BJ (cell line): ENCODE measurements around the gene PAEP. TPM values are rescaled to one million over a fixed set of nuclear protein-coding genes. Genes with fewer than 3 reads are reported as not detected.

Experiments
- CTCF ChIA-PET: fragments of 350-600 bp; formaldehyde crosslinking; extraction: SDS; loops from one replicate; lab custom pipeline; 2021; ENCODE audit warnings: antibody characterized with exemption, inconsistent platforms; lab: Yijun Ruan, JAX
- POLR2A ChIA-PET: fragments of 300-600 bp; sonication (Branson Sonifier 250); formaldehyde crosslinking; extraction: SDS; loops from one replicate; lab custom pipeline; 2021; ENCODE audit warnings: antibody characterized with exemption; lab: Charles Lee
- DNase-seq: peaks from one replicate; pipeline ENCODE4 v3.0.0-alpha.2; 2011; ENCODE audit warnings: low read depth
- H3K27me3 ChIP-seq: 2 replicates; pipeline ENCODE4 v1.6.0; 2011; ENCODE audit warnings: low read length; ENCODE audit not compliant: control insufficient read depth, insufficient read depth
- H3K36me3 ChIP-seq: 2 replicates; pipeline ENCODE4 v1.5.1; 2011; ENCODE audit warnings: low read length; ENCODE audit not compliant: control insufficient read depth, insufficient read depth
- H3K4me3 ChIP-seq: 2 replicates; pipeline ENCODE4 v1.5.1; 2011; ENCODE audit warnings: low read depth, mild to moderate bottlenecking, control low read depth, low read length
- polyA plus RNA-seq: library from polyadenylated mRNA; depleted of rRNA; stranded (reverse); fragments of >200 nt; gene quantifications from 2 replicates; pipeline ENCODE4 v1.2.3, GENCODE V29; 2011
- TF ChIP-seq, protein P1 (sequence below): IDR thresholded peaks from 2 replicates; pipeline ENCODE4 v1.5.1; 2011; ENCODE audit warnings: low read depth, mild to moderate bottlenecking, control low read depth, inconsistent platforms, low read length, moderate library complexity; ENCODE audit not compliant: insufficient read depth

Gene PAEP
- polyA plus RNA-seq, 1 experiment, result not detected

DNA sequence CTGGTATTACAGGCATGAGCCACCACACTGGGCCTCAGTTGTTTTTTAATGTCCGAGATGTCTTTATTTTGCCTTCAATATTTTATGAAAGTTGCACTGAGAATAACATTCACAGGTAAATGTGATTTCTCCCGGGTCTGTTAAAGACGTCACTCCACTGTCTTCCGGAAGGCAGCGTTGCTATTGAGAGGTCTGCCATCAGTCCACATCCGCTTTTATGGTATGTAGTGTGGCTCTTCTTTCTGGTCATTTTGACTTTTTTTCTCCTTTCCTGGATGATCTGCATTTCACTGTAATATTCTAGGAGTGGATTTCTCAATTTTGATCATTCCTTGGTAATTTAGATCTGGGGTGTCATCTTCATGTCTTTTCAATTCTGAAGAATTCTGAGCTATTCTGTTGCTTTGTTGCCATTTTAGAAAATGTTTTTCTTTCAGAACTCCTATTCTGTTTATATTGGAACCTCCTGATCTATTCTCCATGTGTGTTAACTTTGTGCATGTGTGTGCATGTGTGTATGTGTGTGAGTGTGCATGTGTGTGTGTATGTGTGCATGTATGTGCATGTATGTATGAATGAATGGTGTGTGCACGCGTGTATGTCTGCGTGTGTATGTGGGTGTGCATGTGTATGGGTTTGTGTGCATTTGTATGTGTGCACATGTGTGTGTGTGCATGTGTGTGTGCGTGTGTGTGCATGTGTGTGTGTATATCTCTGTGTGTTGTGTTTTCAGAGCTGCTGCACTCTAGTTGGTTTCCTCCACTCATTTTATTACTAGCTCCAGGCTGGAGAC lies 42.2 kb upstream of the PAEP start:
- POLR2A ChIA-PET, result no interaction called here
- no peaks in the 10 kb centered on the region for H3K36me3 ChIP-seq
- H3K4me3 ChIP-seq, result no peak overlapping the region
- no peak for DNase-seq
- CTCF ChIA-PET, result interaction anchor here (1.0 kb wide), 1 partner anchor 15 kb away, joined by 4 read pairs; no protein-coding TSS in a partner anchor
- no peaks in the 10 kb centered on the region; the same call in 1 of the 2 replicates for H3K27me3 ChIP-seq
- TF ChIP-seq, protein P1, sequence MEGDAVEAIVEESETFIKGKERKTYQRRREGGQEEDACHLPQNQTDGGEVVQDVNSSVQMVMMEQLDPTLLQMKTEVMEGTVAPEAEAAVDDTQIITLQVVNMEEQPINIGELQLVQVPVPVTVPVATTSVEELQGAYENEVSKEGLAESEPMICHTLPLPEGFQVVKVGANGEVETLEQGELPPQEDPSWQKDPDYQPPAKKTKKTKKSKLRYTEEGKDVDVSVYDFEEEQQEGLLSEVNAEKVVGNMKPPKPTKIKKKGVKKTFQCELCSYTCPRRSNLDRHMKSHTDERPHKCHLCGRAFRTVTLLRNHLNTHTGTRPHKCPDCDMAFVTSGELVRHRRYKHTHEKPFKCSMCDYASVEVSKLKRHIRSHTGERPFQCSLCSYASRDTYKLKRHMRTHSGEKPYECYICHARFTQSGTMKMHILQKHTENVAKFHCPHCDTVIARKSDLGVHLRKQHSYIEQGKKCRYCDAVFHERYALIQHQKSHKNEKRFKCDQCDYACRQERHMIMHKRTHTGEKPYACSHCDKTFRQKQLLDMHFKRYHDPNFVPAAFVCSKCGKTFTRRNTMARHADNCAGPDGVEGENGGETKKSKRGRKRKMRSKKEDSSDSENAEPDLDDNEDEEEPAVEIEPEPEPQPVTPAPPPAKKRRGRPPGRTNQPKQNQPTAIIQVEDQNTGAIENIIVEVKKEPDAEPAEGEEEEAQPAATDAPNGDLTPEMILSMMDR, result no peak

DNA sequence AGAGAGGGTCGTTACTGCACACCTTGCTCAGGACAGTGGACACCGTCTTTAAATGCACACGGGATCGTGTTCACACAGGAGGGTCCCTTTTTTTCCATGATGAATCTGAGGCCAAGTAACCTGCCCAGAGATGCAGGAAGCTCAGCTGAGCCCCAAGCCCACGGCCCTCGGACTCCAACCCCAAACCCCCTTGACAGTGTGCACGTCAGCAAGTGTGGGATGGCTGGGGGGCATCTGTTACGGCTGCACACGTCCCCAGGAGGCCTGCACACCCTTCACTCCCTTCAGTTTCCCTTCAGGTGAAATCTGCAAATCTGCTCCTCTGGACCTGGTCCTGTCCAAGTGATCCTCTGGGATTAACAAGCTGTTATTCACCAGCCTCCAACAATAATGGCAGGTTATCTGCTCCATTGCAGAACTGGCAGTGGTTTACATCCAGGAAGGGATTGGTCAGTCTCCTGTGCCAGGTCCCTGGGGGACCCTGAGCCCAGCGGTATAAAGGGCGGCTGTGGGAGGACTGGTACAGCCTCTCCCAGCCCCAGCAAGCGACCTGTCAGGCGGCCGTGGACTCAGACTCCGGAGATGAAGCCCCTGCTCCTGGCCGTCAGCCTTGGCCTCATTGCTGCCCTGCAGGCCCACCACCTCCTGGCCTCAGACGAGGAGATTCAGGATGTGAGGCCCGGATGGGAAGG lies 40.5 kb upstream of the PAEP start, which contains the start of gene LCN1:
Gene LCN1 (plus strand): TSS at position 525 of the 692 bp plus-strand sequence. CDS start 58 bp downstream, at position 583.
- CTCF ChIA-PET, result interaction anchor here (0.6 kb wide), 1 partner anchor 615 kb away, joined by 3 read pairs; no protein-coding TSS in a partner anchor

DNA sequence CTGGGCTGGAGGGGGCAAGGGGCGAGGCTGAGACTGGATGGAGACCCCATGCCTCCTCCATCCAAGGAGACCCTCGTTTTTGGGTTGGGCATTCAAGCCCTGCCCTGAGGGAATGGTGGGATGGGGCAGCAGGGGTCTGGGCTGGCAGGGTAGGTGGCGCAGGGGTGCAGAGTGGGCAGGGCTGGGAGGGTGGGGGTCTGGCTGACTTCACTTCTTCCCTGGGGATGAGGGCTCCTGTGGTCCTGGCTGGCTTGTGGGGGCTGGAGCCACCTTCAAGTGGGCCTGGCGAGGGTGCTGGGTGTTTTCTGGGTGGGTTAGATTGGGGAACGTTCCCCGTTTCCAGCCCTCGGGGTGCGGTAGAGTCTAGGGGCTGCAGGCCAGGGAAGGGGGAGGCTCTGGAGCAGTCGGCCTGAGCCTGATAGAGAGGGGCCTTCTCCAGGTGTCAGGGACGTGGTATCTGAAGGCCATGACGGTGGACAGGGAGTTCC lies 39.9 kb upstream of the PAEP start:
- H3K4me3 ChIP-seq, result no peak overlapping the region
- TF ChIP-seq, protein P1, result no peak
- CTCF ChIA-PET, result interaction anchor here (0.6 kb wide), 1 partner anchor 614 kb away, joined by 3 read pairs; no protein-coding TSS in a partner anchor
- POLR2A ChIA-PET, result no interaction called here
- no peaks in the 10 kb centered on the region for H3K36me3 ChIP-seq
- no peak for DNase-seq
- no peaks in the 10 kb centered on the region; the same call in 1 of the 2 replicates for H3K27me3 ChIP-seq

More for the DNA sequence above, 40.5 kb upstream of the PAEP start, which contains the start of gene LCN1:
- DNase-seq, result no peak
- TF ChIP-seq, protein P1, result no peak
- Histone ChIP-seq H3K36me3 (no peaks in the 10 kb centered on the region), H3K4me3 (no peak within 1 kb of the TSS), H3K27me3 (no peaks in the 10 kb centered on the region; the same call in 1 of the 2 replicates)
- POLR2A ChIA-PET, result no interaction called here

DNA sequence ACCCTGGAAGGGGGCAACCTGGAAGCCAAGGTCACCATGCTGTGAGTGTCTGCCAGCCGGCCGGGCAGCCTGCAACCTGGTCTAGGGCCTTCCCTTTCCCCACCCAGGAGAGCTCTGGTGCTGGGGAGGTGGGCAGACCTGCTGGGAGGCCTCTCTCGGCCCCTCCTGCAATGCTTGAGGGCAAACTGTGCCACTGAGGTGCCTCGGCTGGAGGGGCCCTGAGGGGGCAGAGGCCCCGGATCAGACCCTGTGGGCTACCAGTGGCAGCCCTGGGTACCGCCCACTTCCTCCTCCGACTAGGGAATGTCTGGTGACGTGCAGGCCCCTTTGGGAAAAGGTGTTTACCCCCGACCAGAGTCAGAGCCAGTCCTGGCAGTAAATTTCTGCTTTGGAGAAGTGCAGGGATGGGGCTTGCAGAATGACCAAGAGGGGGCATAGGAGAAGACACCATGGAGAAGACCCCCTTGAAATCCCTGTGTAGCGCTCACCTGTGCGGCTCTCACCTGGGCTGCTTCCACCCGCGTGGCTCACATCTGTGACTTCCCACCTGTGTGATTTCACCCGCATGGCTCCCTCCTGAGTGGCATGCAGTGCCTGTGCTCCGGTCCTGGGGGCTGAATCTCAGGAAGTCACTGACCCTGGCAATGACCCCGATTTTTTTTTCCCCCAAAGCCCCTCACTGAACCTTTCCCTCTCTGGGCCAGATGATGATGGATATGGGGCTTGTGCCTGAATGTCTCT lies 39.2 kb upstream of the PAEP start:
- Histone ChIP-seq H3K36me3 (no peaks in the 10 kb centered on the region), H3K4me3 (no peak overlapping the region), H3K27me3 (no peaks in the 10 kb centered on the region; the same call in 1 of the 2 replicates)
- no peak for DNase-seq
- TF ChIP-seq, protein P1, result no peak
- ChIA-PET POLR2A (no interaction called here), CTCF (no interaction called here)
